ENCODE measurements around the gene CPNE9.

- TF ChIP-seq EZH2 (IDR thresholded peaks at IDR 0.05; ENCODE audit: low read depth, unreplicated experiment) (no peak), CTCF (conservative IDR thresholded peaks at IDR 0.05; ENCODE audit: low read depth in 2 of 2) (no peak), ZNF331 (CRISPR knock-in tag; IDR thresholded peaks at IDR 0.05; ENCODE audit: low read depth) (no peak), EZH2phosphoT487 (IDR thresholded peaks at IDR 0.05; ENCODE audit: unreplicated experiment) (no peak), POLR2AphosphoS5 (IDR thresholded peaks at IDR 0.05; ENCODE audit: low read depth) (no peak), JUNB (IDR thresholded peaks at IDR 0.05; ENCODE audit: unreplicated experiment) (no peak)
These were observed 63.8 kb downstream of the CPNE9 start for GRCh38 chr3:9767418-9767817.
